B cell (primary cell): ENCODE measurements around the gene NPC2.

Experiments used
- CTCF ChIP-seq: fragments of 200-600 bp; IDR thresholded peaks from one replicate; pipeline ENCODE4 v1.8.0; 2022; ENCODE audit warnings: antibody characterized with exemption, mild to moderate bottlenecking
- EZH2 ChIP-seq: IDR thresholded peaks from 2 replicates; pipeline ENCODE4 v1.6.1; 2012; ENCODE audit warnings: borderline replicate concordance, low read depth, mild to moderate bottlenecking, moderate library complexity, low read length; ENCODE audit not compliant: insufficient read depth, poor library complexity, severe bottlenecking

- TF ChIP-seq CTCF (no peak), EZH2 (no peak)
These were observed 23.5 kb upstream of the NPC2 start for GRCh38 chr14:74516451-74517160.
